Measurements from ENCODE around the gene MSH5. TPM values are rescaled to one million over a fixed set of nuclear protein-coding genes. Genes with fewer than 3 reads are reported as not detected.

Gene MSH5
- total and polyA plus RNA-seq, 9 of the 15 experiments (the other 6 are each of a cell fraction or from before 2014, with no cell fraction given): 12.5 to 104 (median 46.6) TPM

- peak in 1 of 2 experiments; percentile 47; a peak in 2 of 4 replicates for TF ChIP-seq MLX (CRISPR knock-in tag; conservative IDR thresholded peaks at IDR 0.05)
- no peak for TF ChIP-seq TFAM (CRISPR knock-in tag; conservative IDR thresholded peaks at IDR 0.05)
- TF ChIP-seq ZBTB17 (CRISPR knock-in tag; IDR thresholded peaks at IDR 0.05): peak; percentile 69; the same call in 1 of the 2 replicates
- no peak for TF ChIP-seq ZNF707 (CRISPR knock-in tag; conservative IDR thresholded peaks at IDR 0.05)
- TF ChIP-seq ETV1 (tag; conservative IDR thresholded peaks at IDR 0.05; ENCODE audit: low read depth): no peak
- peak; percentile 59; the same call in 1 of the 2 replicates for TF ChIP-seq HNRNPUL1 (IDR thresholded peaks at IDR 0.05; ENCODE audit: low read length)
- peak; percentile 30; the same call in 1 of the 2 replicates for TF ChIP-seq TAF7 (tag; IDR thresholded peaks at IDR 0.05)
- TF ChIP-seq ELF2 (CRISPR knock-in tag; IDR thresholded peaks at IDR 0.05): peak; percentile 56; the same call in 1 of the 2 replicates
These were observed 12.6 kb upstream of the MSH5 start (continued) for GRCh38 chr6:31727034-31727716.
